LNCaP clone FGC (cell line): ENCODE results near the gene NME9.

Source experiments
- DNase-seq: peaks from one replicate; pipeline ENCODE4 v3.0.0-alpha.2; 2011; ENCODE audit warnings: low read depth
- H3K4me3 ChIP-seq: 2 replicates; pipeline ENCODE4 v1.5.1; 2011; ENCODE audit warnings: mild to moderate bottlenecking, low read depth, low read length, control low read depth
- CTCF ChIP-seq: IDR thresholded peaks from 2 replicates; pipeline ENCODE4 v1.5.1; 2012; ENCODE audit warnings: mild to moderate bottlenecking; ENCODE audit not compliant: control insufficient read depth, insufficient read depth; ENCODE audit errors: extremely low read depth

Gene NME9

GRCh38 chr3:138367911-138368310, 38.3 kb upstream of the NME9 start:
- no peak for DNase-seq
- TF ChIP-seq CTCF, result no peak
- H3K4me3 ChIP-seq, result no peak overlapping the region

- TF ChIP-seq CTCF, result no peak
- DNase-seq, result no peak
- no peak overlapping the region for H3K4me3 ChIP-seq
Observed at GRCh38 chr3:138367326-138367850, 37.7 kb upstream of the NME9 start.

GRCh38 chr3:138366006-138366759, 36.5 kb upstream of the NME9 start:
- no peak for DNase-seq
- no peak for TF ChIP-seq CTCF
- no peak overlapping the region for H3K4me3 ChIP-seq

- no peak overlapping the region for H3K4me3 ChIP-seq
- no peak for TF ChIP-seq CTCF
- DNase-seq, result no peak
Observed at GRCh38 chr3:138365253-138365555, 35.6 kb upstream of the NME9 start.

GRCh38 chr3:138364356-138365252, 35.0 kb upstream of the NME9 start:
- H3K4me3 ChIP-seq, result no peak overlapping the region
- no peak for TF ChIP-seq CTCF
- no peak for DNase-seq

GRCh38 chr3:138363322-138363721, 33.7 kb upstream of the NME9 start:
- no peak for DNase-seq
- H3K4me3 ChIP-seq, result no peak overlapping the region
- TF ChIP-seq CTCF, result no peak
